Upper lobe of left lung (tissue), 4 donors: ENCODE results near the gene UBTF.

Experiments used
- CTCF ChIP-seq, 6 experiments: fragments of 450-650 bp in 4 of 6; fragments of 200-600 bp in 2 of 6; sonication (generic) in 2 of 6; IDR thresholded peaks; one replicate each; pipeline ENCODE4 v1.5.1; 2016 to 2019; ENCODE audit warnings: antibody characterized with exemption in 6 of 6
- EP300 ChIP-seq, 4 donors: sonication (generic); formaldehyde crosslinking; IDR thresholded peaks; one replicate each; pipeline ENCODE4 v1.5.1; 2017; ENCODE audit warnings: antibody characterized with exemption in 4 of 4, control low read depth in 2 of 4
- POLR2A ChIP-seq, 4 donors: fragments of 450-650 bp; IDR thresholded peaks; one replicate each; pipeline ENCODE4 v1.5.1; 2016 to 2017; ENCODE audit warnings: antibody characterized with exemption in 4 of 4, mild to moderate bottlenecking in 2 of 4
- POLR2AphosphoS5 ChIP-seq, 2 donors: sonication (generic); formaldehyde crosslinking; IDR thresholded peaks; one replicate each; pipeline ENCODE4 v1.5.1; 2017; ENCODE audit warnings: antibody characterized with exemption in 2 of 2

GRCh38 chr17:44256671-44257070 is 37.2 kb upstream of the UBTF start:
- no peak for TF ChIP-seq POLR2A (IDR thresholded peaks at IDR 0.05)
- TF ChIP-seq CTCF (IDR thresholded peaks at IDR 0.05) = no peak
- no peak for TF ChIP-seq POLR2AphosphoS5 (IDR thresholded peaks at IDR 0.05)
- TF ChIP-seq EP300 (IDR thresholded peaks at IDR 0.05) = no peak
